ENCODE measurements around the gene FGFBP2.

FGFBP2 gene

DNA sequence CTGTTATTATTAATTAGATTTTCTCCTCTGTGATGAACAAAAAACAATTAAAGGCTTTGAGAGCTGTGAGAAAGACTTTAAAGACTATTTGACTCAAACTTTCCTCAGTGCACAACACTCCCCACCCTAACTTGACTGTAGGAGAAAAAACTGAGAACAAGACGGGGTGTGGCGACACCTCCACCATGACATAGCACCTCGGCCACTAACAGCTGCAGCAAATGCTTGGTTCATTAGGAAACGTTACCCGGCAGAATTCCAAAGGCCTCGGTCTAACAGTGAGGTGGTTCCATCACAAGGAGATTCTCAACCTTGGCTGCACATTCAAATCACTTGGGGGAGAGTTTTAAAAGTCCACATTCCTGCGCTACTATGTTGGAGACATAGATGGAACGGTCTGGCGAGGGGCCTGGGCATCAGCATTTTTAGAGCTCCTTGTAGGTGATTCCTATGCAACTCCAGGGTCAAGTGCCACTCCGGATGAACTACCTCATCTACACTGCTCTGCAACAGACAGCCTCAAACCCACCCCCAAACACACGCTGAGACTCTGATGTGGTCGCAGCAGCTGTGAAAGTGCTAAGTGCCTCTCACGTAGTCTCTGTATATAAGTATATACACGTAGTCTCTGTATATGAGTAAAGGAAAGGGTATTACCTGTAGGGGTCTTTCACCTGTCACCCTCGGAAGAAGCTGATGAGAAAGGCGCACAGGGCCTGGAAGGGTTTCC lies 1.0 kb downstream of the FGFBP2 start:
- TF ChIP-seq POLR2AphosphoS5 (IDR thresholded peaks at IDR 0.05; ENCODE audit: borderline replicate concordance, low read depth, low read length) (no peak), FOXP2 (optimal IDR thresholded peaks at IDR 0.05; ENCODE audit: control extremely low read depth, extremely low read length, insufficient read depth) (no peak), EZH2 (IDR thresholded peaks at IDR 0.05) (no peak)
- no peak for DNase-seq (ENCODE audit: low read depth, low spot score)

DNA sequence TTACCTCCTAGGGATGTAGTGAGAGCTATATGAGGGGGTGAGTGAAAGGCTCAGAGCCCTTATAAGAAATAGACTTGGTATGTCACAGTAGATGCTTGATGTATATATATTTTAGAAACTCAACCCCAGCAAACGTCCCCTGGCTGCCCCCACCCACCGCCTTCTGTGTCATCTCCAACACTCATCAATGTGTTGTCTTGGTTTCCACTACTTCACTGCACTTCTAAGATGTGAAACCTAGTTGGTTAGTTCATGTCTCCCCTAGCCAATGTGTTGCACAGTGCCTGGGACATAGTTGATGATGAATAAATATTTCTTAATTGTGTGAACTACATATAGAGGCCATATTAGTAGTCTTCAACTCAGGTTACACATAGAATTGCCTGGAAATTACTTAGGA lies 4.4 kb downstream of the FGFBP2 start:
- Histone ChIP-seq H3K36me3 (ENCODE audit: insufficient read depth, low read length) (no peaks in the 10 kb centered on the region), H3K9ac (ENCODE audit: insufficient read length) (no peak overlapping the region)
- no peak for TF ChIP-seq POLR2AphosphoS5 (IDR thresholded peaks at IDR 0.05; ENCODE audit: borderline replicate concordance, low read depth, low read length)
- no peak for TF ChIP-seq FOXP2 (optimal IDR thresholded peaks at IDR 0.05; ENCODE audit: control extremely low read depth, extremely low read length, insufficient read depth)
- TF ChIP-seq EZH2 (IDR thresholded peaks at IDR 0.05) = no peak

More for the DNA sequence above, 1.0 kb downstream of the FGFBP2 start:
- Histone ChIP-seq H3K9me3 (ENCODE audit: low read depth, low read length) (no peaks in the 10 kb centered on the region), H3K9ac (ENCODE audit: insufficient read length) (no peak overlapping the region), H3K27ac (no peak overlapping the region), H3K4me3 (no peak overlapping the region), H3K36me3 (ENCODE audit: insufficient read depth, low read length) (no peaks in the 10 kb centered on the region)

DNA sequence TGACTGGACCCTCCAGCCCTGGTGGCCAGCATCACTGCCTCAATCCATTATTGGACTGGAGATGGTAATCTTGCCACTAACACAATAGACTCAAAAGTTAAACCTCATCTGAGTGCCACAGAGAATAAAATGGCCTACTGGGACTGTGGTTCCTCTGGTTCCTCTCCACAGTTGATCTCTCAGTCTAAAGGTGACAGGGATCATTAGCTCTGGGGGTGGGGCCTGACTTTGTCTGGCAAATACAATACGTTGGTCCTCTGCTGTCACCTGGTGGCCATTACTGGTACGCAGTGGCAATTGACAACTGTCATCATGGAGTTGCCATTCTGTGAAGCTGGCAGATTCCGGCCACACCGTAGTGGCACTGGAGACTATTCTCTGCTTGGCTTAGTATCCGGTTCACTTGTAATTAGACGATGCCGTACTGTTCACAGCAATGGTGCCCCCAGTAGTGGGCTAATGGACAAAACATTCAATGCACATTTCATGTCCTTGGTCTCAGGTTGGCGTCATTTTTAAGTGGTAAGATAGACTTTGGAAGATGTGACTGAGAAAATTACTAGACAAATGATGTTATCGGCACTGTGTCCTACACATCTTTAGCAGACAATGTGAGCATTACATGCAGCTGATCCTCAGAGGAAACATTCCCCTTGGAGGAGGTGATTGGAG lies 6.7 kb downstream of the FGFBP2 start:
- Histone ChIP-seq H3K9me3 (ENCODE audit: low read depth, low read length) (no peaks in the 10 kb centered on the region), H3K36me3 (ENCODE audit: insufficient read depth, low read length) (no peaks in the 10 kb centered on the region), H3K4me3 (no peak overlapping the region), H3K27ac (no peak overlapping the region), H3K9ac (ENCODE audit: insufficient read length) (no peak overlapping the region)
- TF ChIP-seq EZH2 (IDR thresholded peaks at IDR 0.05) = no peak
- TF ChIP-seq FOXP2 (optimal IDR thresholded peaks at IDR 0.05; ENCODE audit: control extremely low read depth, extremely low read length, insufficient read depth) = no peak
- TF ChIP-seq POLR2AphosphoS5 (IDR thresholded peaks at IDR 0.05; ENCODE audit: borderline replicate concordance, low read depth, low read length) = no peak
- DNase-seq (ENCODE audit: low read depth, low spot score) = no peak

More for the DNA sequence above, 4.4 kb downstream of the FGFBP2 start:
- DNase-seq (ENCODE audit: low read depth, low spot score) = no peak
- Histone ChIP-seq H3K4me3 (no peak overlapping the region), H3K9me3 (ENCODE audit: low read depth, low read length) (no peaks in the 10 kb centered on the region), H3K27ac (no peak overlapping the region)

DNA sequence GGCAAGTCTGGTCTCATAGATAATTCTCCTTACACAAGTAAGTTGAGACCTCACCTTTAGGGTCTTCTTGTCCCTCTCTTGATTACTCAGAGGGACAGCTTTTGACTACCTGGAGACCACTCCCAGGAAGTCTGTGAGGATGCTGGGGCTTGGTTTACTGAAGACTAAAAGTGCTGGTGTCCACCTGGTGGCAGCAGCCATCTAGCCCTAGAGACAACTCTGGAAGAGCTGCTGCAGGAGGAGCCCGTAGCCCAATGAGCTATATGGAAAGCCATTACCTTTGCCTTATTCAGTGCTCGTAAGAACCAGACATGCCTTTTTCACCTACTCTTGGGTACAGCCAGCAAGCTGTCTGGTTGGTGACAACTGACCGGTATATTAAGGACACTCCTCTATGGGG lies 7.3 kb downstream of the FGFBP2 start:
- no peak overlapping the region for H3K4me3 ChIP-seq
- H3K9me3 ChIP-seq (ENCODE audit: low read depth, low read length) = no peaks in the 10 kb centered on the region
- DNase-seq (ENCODE audit: low read depth, low spot score) = no peak
- H3K36me3 ChIP-seq (ENCODE audit: insufficient read depth, low read length) = no peaks in the 10 kb centered on the region
- TF ChIP-seq EZH2 (IDR thresholded peaks at IDR 0.05) (no peak), FOXP2 (optimal IDR thresholded peaks at IDR 0.05; ENCODE audit: control extremely low read depth, extremely low read length, insufficient read depth) (no peak)
- H3K27ac ChIP-seq = no peak overlapping the region
- H3K9ac ChIP-seq (ENCODE audit: insufficient read length) = no peak overlapping the region

DNA sequence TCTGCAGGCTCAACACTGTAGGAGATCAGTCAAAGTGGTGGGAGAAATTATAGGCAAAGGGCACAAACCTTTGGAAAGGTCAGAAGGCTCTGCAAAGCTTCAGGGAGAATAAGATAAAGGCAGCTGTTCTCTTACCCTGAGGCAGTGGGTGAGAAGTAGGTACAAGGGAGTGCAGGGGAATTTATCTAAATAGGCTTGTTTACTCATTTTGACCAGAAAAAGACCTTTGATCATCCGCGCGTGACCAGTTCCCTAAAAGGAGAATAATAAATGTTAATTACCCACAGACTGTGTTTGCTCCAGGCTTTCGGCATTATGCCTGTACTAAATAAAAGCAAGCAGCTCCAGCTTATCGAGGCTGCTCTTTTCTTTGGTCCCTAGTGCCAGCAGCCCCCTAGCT lies 9.3 kb downstream of the FGFBP2 start:
- no peak for DNase-seq (ENCODE audit: low read depth, low spot score)
- Histone ChIP-seq H3K27ac (no peak overlapping the region), H3K9me3 (ENCODE audit: low read depth, low read length) (no peaks in the 10 kb centered on the region), H3K4me3 (no peak overlapping the region), H3K9ac (ENCODE audit: insufficient read length) (no peak overlapping the region), H3K36me3 (ENCODE audit: insufficient read depth, low read length) (no peaks in the 10 kb centered on the region)
- TF ChIP-seq FOXP2 (optimal IDR thresholded peaks at IDR 0.05; ENCODE audit: control extremely low read depth, extremely low read length, insufficient read depth) (no peak), EZH2 (IDR thresholded peaks at IDR 0.05) (no peak), POLR2AphosphoS5 (IDR thresholded peaks at IDR 0.05; ENCODE audit: borderline replicate concordance, low read depth, low read length) (no peak)

DNA sequence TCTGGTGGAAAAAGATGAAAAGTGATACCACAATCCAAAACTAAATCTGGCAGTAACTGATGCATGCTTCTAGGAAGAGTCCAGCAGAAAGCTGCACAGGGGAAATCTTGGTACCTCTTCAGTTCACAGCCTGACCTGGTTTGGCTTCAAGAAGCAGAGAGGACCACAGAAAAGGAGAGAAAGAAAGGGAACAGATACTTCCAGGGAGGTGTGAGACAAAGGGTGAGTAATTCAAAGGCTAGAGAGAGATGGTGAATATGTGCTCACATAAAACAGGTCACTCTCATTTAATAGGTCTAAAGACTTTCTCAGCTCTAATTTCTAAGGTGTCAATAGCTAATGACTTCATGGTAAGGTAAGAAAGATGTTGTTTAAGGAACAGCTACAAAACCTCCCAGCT lies 11.2 kb downstream of the FGFBP2 start:
- no peak overlapping the region for H3K4me3 ChIP-seq
- no peaks in the 10 kb centered on the region for H3K9me3 ChIP-seq (ENCODE audit: low read depth, low read length)
- no peaks in the 10 kb centered on the region for H3K36me3 ChIP-seq (ENCODE audit: insufficient read depth, low read length)
- DNase-seq (ENCODE audit: low read depth, low spot score) = no peak
- H3K9ac ChIP-seq (ENCODE audit: insufficient read length) = no peak overlapping the region
- TF ChIP-seq FOXP2 (optimal IDR thresholded peaks at IDR 0.05; ENCODE audit: control extremely low read depth, extremely low read length, insufficient read depth) = no peak
- no peak for TF ChIP-seq POLR2AphosphoS5 (IDR thresholded peaks at IDR 0.05; ENCODE audit: borderline replicate concordance, low read depth, low read length)
- no peak for TF ChIP-seq EZH2 (IDR thresholded peaks at IDR 0.05)
- no peak overlapping the region for H3K27ac ChIP-seq

DNA sequence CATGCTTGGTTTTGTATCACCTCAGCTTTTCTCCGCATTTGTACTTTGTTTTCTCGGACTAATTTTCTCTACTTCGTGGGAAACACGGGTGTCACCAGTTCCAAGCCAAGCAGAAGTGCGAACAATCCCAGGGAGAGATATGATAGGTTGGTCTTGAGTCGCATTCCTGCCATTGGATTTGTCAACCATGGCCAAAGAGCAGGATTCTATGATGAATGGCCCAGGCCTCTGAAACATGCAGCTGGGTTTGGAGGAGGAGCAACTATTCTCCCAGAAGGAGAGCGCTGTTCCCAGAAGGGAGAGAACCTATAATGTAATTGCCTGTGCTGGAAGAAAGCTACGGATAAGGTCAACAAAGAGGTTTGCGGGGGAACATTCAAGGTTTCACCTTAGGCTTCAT lies 14.1 kb downstream of the FGFBP2 start:
- Histone ChIP-seq H3K9me3 (ENCODE audit: low read depth, low read length) (no peaks in the 10 kb centered on the region), H3K27ac (no peak overlapping the region), H3K36me3 (ENCODE audit: insufficient read depth, low read length) (no peaks in the 10 kb centered on the region), H3K9ac (ENCODE audit: insufficient read length) (no peak overlapping the region), H3K4me3 (no peak overlapping the region)
- DNase-seq (ENCODE audit: low read depth, low spot score) = no peak
- no peak for TF ChIP-seq EZH2 (IDR thresholded peaks at IDR 0.05)
- no peak for TF ChIP-seq FOXP2 (optimal IDR thresholded peaks at IDR 0.05; ENCODE audit: control extremely low read depth, extremely low read length, insufficient read depth)
- no peak for TF ChIP-seq POLR2AphosphoS5 (IDR thresholded peaks at IDR 0.05; ENCODE audit: borderline replicate concordance, low read depth, low read length)

DNA sequence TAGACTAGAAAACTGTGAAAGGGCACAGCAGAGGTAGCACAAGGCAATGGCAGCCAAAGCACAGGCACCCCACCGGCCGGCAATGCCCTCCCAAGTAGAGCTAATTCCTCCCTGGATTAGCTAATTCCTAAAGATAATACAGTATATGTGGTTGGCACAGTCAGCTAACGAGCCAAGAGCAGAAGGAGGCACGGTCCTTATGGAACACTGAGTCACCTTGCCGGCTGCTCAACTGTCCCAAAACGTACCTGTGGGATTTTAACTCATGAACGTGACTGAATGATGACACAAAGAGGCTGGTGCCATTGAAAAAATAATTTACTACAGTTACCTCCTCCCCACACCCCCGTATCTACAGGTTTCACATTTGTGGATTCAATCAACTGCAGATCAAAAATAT lies 15.3 kb downstream of the FGFBP2 start:
- Histone ChIP-seq H3K36me3 (ENCODE audit: insufficient read depth, low read length) (no peaks in the 10 kb centered on the region), H3K9me3 (ENCODE audit: low read depth, low read length) (no peaks in the 10 kb centered on the region), H3K9ac (ENCODE audit: insufficient read length) (no peak overlapping the region), H3K27ac (no peak overlapping the region), H3K4me3 (no peak overlapping the region)
- no peak for TF ChIP-seq FOXP2 (optimal IDR thresholded peaks at IDR 0.05; ENCODE audit: control extremely low read depth, extremely low read length, insufficient read depth)
- no peak for DNase-seq (ENCODE audit: low read depth, low spot score)

Measured in SK-N-MC (cell line).